Effector CD8-positive, alpha-beta T cell (primary cell): Measurements from ENCODE around the gene PIK3CD.
"Not testable (repeated sequence)": the region's sequence is repeated elsewhere in the genome, so short reads cannot be mapped to it uniquely, and the experiment has no call there.

Experiments
- DNase-seq: peaks from one replicate; lab custom pipeline; 2025; lab: John Stamatoyannopoulos, UW

The PIK3CD gene

GRCh38 chr1:9621032-9621431 is 30.5 kb upstream of the PIK3CD start:
- DNase-seq = no peak

GRCh38 chr1:9624081-9624480 is 27.4 kb upstream of the PIK3CD start:
- DNase-seq = no peak

- not testable (repeated sequence) for DNase-seq
Observed at GRCh38 chr1:9625030-9625429, 26.5 kb upstream of the PIK3CD start.

- DNase-seq = no peak
Observed at GRCh38 chr1:9626201-9626608, 25.3 kb upstream of the PIK3CD start.

- DNase-seq = peak; percentile 55
Observed at GRCh38 chr1:9628541-9629444, 22.7 kb upstream of the PIK3CD start.

GRCh38 chr1:9629445-9630201 is 21.9 kb upstream of the PIK3CD start:
- DNase-seq = peak; percentile 55

- DNase-seq = no peak
Observed at GRCh38 chr1:9630331-9631111, 21.0 kb upstream of the PIK3CD start.

- DNase-seq = no peak
Observed at GRCh38 chr1:9631613-9632012, 19.9 kb upstream of the PIK3CD start.

- DNase-seq = no peak
Observed at GRCh38 chr1:9633493-9633892, 18.0 kb upstream of the PIK3CD start.

GRCh38 chr1:9634582-9634981 is 16.9 kb upstream of the PIK3CD start:
- no peak for DNase-seq

GRCh38 chr1:9639227-9639626 is 12.3 kb upstream of the PIK3CD start:
- no peak for DNase-seq

- no peak for DNase-seq
Observed at GRCh38 chr1:9643351-9644256, 7.9 kb upstream of the PIK3CD start.

GRCh38 chr1:9646037-9646436 is 5.5 kb upstream of the PIK3CD start:
- DNase-seq = no peak

GRCh38 chr1:9648171-9648570 is 3.4 kb upstream of the PIK3CD start:
- no peak for DNase-seq

- DNase-seq = no peak
Observed at GRCh38 chr1:9649769-9650168, 1.8 kb upstream of the PIK3CD start.

- no peak for DNase-seq
Observed at GRCh38 chr1:9651220-9651564, 339 bp upstream of the PIK3CD start.

GRCh38 chr1:9652379-9653209 is 1.1 kb downstream of the PIK3CD start:
- DNase-seq = peak; percentile 45

GRCh38 chr1:9653210-9653490 is 1.6 kb downstream of the PIK3CD start:
- DNase-seq = no peak

- no peak for DNase-seq
Observed at GRCh38 chr1:9653491-9654050, 2.0 kb downstream of the PIK3CD start.
